Activated CD4-positive, CD25-positive, alpha-beta regulatory T cell treated with anti-CD3 and anti-CD28 coated beads, Interleukin-2, amount 50 U/mL, for 16 hours (primary cell): ENCODE results near the gene PPP1R16B.

Experiments used
- DNase-seq: peaks from one replicate; pipeline ENCODE4 v3.0.0-alpha.2; 2020; ENCODE audit warnings: low read depth, low spot score

PPP1R16B gene

GRCh38 chr20:38805502-38805957 is at the start of gene PPP1R16B:
TSS of gene PPP1R16B (plus strand) at chr20:38805697. CDS start at chr20:38835926, 30,229 bp downstream.
- peak; percentile 43 for DNase-seq

- no peak for DNase-seq
Observed at GRCh38 chr20:38757145-38757775, 48.2 kb upstream of the PPP1R16B start.

GRCh38 chr20:38759106-38759505 is 46.4 kb upstream of the PPP1R16B start:
- no peak for DNase-seq

DNA sequence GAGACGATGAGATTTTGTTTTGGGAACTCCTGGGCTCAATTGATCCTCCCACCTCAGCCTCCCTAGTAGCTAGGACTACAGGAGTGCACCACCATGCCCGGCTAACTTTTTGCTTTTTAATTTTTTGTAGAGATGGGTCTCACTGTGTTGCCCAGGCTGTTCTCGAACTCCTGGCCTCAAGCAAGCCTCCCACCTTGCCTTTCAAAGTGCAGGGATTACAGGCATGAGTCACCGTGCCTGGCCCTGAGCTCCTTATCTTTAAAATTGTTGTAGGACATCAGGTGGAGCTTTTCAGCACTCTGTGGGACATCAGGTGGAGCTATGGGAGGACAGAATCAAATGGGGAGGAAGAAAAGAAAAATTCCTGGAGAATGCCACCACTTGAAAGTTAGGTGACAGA is 44.5 kb upstream of the PPP1R16B start:
- DNase-seq, result no peak

GRCh38 chr20:38762174-38762573 is 43.3 kb upstream of the PPP1R16B start:
- DNase-seq, result no peak

DNA sequence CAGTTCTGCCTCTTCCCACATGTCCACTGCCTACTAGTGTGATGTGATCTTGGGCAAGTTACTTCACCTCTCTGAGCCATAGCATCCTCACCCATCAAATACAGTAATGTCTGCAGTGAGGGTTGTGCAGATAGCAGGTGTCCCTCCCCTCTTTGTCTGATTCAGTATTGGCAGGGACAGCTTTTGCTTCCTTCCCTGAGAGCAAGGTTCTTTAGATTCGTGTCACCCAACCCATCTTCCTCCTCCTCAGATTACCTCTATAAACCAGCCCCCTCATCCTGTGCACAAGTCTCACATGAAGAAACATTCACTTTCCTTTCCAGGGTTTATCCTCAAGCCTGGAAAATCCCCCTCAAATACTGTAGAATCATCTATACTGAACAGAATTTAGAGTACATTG is 41.9 kb upstream of the PPP1R16B start:
- no peak for DNase-seq

- DNase-seq, result no peak
Observed at GRCh38 chr20:38764567-38765318, 40.8 kb upstream of the PPP1R16B start.

GRCh38 chr20:38766071-38766470 is 39.4 kb upstream of the PPP1R16B start:
- DNase-seq, result no peak

DNA sequence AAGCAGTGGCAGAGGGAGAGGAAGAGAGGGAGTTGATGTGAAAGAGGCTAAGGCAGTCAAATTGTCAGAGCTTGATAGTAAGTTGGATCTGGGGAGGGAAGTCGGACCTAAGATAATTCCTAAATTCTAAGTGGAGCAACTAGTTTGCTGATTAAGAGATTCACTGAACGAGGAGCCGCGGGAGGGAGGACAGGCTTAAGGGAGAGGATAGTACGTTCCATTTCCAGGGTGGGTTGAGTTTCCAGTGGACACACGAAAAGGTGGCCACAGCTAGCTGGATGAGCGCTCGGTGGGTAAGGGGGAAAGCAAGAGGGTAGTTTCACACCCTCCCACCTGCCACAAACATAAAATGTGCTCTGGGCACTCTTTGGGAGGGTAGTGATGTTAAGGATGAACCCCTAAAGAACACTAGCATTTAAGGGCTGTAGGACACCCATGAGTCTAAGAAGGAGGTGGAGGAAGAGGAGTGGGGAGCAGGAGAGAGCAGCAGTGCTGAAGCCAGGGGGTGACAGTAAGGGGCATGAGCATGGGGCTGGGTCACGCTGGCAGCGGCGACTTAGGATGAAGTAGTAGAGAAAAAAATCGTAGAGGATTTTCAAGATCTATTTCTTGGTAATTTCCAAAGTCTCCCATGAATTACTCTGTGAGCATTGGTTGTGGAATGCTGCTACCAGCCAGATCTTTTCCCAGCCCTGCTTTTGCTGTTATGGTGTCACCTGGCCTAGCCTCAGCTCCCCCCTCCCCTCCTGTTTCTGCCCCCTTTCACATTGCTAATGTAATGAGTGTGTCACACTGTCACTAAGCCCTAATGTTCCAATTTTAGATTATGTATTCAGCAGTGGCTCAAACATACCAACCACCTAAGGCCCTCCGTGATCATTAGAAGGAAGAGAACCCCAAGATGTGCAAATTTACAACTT is 35.9 kb upstream of the PPP1R16B start:
- DNase-seq, result no peak

GRCh38 chr20:38770546-38770945 is 35.0 kb upstream of the PPP1R16B start:
- DNase-seq, result no peak

DNA sequence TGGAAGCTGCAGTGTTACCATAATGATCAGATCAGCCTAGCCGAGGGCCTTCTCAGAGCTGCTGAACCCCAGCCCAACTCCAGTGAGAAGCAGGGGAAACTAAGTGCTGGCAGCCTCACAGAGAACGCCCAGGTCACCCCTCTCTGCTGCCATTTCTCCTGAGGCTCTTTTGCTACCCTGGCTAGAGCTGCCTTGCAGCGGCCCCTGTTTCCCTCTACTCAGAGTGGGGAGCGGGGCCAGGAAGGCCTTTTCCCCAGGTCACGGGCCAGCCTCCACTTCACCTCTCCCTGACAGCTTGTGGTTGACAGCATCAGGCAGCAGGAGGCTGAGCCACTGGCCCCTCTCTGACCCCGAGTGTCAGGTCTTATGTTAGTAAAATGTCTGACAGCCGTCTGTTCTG is 34.5 kb upstream of the PPP1R16B start:
- DNase-seq, result no peak

DNA sequence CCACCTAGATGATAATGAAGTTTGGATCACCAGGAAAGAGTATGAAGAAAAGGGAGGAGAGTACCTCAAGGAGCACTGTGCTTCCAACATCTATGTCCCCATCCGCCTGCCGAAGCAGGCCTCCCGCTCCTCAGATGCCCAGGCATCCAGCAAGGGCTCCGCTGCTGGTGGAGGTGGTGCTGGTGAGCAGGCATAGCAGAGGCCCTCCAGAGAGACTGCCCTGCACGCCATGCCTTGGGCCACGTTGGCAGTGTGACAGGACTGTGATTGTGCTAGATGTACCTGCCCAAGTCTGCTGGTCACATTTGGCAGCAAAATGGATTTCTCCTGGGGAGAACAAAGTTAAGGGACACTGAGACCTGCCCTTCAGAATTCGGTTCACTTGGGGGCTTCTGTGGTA is 33.9 kb upstream of the PPP1R16B start:
- no peak for DNase-seq

GRCh38 chr20:38774167-38774566 is 31.3 kb upstream of the PPP1R16B start:
- no peak for DNase-seq

- no peak for DNase-seq
Observed at GRCh38 chr20:38776363-38776762, 29.1 kb upstream of the PPP1R16B start.

GRCh38 chr20:38779247-38780097 is 26.0 kb upstream of the PPP1R16B start:
- no peak for DNase-seq

DNA sequence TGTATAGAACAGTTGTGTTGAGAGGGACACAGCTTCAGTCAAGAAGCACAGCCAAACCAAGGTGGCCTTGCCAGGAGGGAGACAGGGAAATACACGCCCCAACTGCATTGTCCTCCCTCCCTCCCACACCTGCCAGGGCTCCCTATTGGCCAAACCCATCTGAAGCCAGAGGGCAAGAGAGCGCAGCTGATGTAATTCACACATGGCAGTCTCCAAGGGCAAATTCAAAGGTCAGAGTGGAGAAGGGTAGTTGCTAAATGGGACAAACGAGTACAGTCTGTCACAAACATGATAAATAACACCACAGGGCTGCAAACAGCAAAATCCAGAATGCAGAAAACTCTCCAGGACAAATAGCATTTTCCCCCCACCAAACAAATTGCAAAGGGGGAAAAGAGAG is 23.2 kb upstream of the PPP1R16B start:
- no peak for DNase-seq

DNA sequence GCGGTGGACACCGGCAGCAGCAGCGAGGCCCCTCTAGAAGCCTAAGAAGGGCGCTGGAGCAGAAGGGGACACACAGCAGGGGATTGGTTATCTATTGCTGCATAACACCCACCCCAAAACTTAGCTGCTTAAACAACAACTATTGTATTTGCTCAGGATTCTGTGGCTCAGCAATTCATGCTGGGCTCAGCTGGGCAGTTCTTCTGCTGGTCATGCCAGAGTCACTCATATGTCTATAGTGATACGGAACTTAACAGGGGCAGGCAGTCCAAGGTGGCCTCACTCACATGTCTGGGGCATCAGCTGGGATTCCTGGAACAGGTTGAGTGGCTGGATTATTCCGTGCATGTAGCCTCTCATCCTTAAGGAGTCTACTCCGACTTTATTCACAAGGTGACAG is 17.6 kb upstream of the PPP1R16B start:
- no peak for DNase-seq

DNA sequence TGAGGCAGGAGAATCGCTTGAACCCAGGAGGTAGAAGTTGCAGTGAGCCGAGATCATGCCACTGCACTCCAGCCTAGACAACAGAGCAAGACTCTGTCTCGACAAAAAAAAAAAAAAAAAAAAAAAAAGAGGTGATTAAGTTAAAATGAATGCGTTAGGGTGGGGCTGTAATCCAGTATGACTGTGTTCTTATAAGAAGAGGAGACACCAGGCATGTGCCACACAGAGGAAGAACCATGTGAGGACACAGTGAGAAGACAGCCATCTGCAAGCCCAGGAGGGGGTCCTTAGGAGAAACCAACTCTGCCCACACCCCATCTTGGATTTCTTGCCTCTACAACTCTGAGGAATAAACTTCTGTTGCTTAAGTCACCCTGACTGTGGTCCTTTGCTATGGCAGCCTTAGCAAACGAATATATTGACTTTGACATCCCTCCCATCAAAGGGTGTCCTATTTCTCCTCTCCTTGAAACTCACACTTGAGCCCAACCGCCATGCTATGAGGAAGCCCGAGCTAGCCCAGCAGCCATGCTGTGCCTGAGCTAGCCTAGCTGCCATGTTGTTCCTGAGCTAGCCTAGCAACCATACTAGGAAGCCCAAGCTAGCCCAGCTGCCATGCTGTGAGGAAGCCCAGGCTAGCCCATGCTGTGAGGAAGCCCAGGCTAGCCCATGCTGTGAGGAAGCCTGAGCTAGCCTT is 15.8 kb upstream of the PPP1R16B start:
- no peak for DNase-seq

DNA sequence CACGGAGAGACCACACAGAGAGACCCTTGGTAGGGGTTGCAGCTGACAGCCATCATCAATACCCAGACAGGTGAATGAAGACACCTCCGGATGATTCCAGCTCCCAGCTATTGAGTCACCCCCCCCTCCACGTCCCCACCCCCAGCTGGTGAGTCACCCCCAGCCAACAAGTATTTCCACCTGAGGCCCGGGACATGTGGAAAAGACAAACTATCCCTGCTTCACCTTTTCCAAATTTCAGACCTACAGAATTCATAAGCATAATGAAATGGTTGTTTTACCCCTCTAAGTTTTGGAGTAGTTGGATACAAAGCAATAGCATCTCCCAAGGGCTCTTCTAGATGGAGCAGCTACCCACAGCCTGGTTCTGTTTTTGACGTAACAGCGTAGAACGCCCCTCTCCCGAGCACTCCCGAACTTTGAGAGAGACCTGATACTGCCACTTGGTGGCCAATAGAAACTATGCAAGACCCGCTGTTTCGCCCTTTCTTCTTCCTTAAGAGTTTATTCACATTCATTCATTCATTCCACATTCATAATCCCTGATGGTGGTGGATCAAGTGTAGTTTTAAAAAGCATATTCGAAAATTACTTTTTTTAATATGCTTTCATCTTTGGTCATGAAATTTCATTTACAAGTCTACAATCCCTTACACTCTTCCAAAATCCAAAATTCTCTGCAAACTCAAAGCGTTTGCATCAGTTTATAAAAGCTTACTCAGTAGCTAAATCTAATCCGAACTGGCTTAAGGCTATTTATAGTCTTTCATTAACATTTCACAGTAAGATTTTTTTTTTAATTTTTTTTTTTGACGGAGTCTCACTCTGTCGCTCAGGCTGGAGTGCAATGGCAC is 15.1 kb upstream of the PPP1R16B start:
- no peak for DNase-seq

GRCh38 chr20:38791291-38791690 is 14.2 kb upstream of the PPP1R16B start:
- DNase-seq, result no peak
